H1 (cell line): ENCODE measurements around the gene ZBTB42. TPM values are rescaled to one million over a fixed set of nuclear protein-coding genes. Genes with fewer than 3 reads are reported as not detected.

Experiments used
- CTCF ChIA-PET: fragments of 300-600 bp; sonication (Branson Sonifier 250); formaldehyde crosslinking; loops from one replicate; lab custom pipeline; 2021; ENCODE audit not compliant: partially characterized antibody; lab: Charles Lee
- POLR2A ChIA-PET: fragments of 300-600 bp; sonication (Branson Sonifier 250); formaldehyde crosslinking; loops from one replicate; lab custom pipeline; 2021; ENCODE audit warnings: inconsistent platforms; ENCODE audit not compliant: partially characterized antibody; lab: Charles Lee
- DNase-seq, 2 experiments: peaks; one replicate each; pipeline versions ENCODE4 v3.0.0 to v3.0.0-alpha.2; 2010 to 2022; ENCODE audit warnings: low spot score in 2 of 2, low read depth in 1 of 2, mixed read lengths in 1 of 2
- FAIRE-seq: peaks from 2 replicates; lab custom pipeline; 2011; peaks lifted over from hg19 to GRCh38; lab: Jason Lieb, UNC
- H2AFZ ChIP-seq: 2 replicates; pipeline ENCODE4 v1.8.1; 2012; ENCODE audit warnings: low read length, inconsistent platforms
- H2AK5ac ChIP-seq: 2 replicates; pipeline ENCODE4 v1.6.1; 2013; ENCODE audit warnings: low read depth, low read length
- H2BK120ac ChIP-seq: replicated peaks from 2 replicates; pipeline ENCODE3; 2013; ENCODE audit warnings: low read depth, low read length, inconsistent platforms
- H2BK12ac ChIP-seq: 2 replicates; pipeline ENCODE4 v1.6.1; 2013; ENCODE audit warnings: low read depth, low read length
- H2BK15ac ChIP-seq: 2 replicates; pipeline ENCODE4 v1.6.1; 2013; ENCODE audit warnings: low read length
- H2BK20ac ChIP-seq: 2 replicates; pipeline ENCODE4 v1.6.1; 2013; ENCODE audit warnings: low read length
- H2BK5ac ChIP-seq: 2 replicates; pipeline ENCODE4 v1.6.1; 2013; ENCODE audit warnings: low read depth, low read length
- H3K14ac ChIP-seq: 2 replicates; pipeline ENCODE4 v1.6.1; 2013; ENCODE audit warnings: inconsistent platforms; ENCODE audit not compliant: insufficient read length
- H3K18ac ChIP-seq: 2 replicates; pipeline ENCODE4 v1.6.1; 2013; ENCODE audit warnings: low read length; ENCODE audit errors: extremely low read depth
- H3K23ac ChIP-seq: 2 replicates; pipeline ENCODE4 v1.6.1; 2013; ENCODE audit warnings: inconsistent platforms; ENCODE audit not compliant: insufficient read length
- H3K23me2 ChIP-seq: 2 replicates; pipeline ENCODE4 v1.6.1; 2013; ENCODE audit warnings: low read depth, low read length
- H3K27ac ChIP-seq: 2 replicates; pipeline ENCODE4 v1.6.1; 2011; ENCODE audit warnings: low read depth, low read length, inconsistent platforms
- H3K27me3 ChIP-seq, 4 experiments: replicated peaks in 1 of 4; 1 replicate in 1 of 4; 2 replicates in 3 of 4; pipeline versions ENCODE4 v1.6.1 to v1.8.1; 2011 to 2013; ENCODE audit warnings: low read length in 3 of 4, mild to moderate bottlenecking in 3 of 4, inconsistent platforms in 2 of 4, mixed read lengths in 2 of 4, moderate library complexity in 1 of 4; ENCODE audit not compliant: control insufficient read depth in 3 of 4, insufficient read depth in 3 of 4; ENCODE audit errors: extremely low read depth in 1 of 4
- H3K36me3 ChIP-seq, 4 experiments: 2 replicates each; pipeline versions ENCODE4 v1.6.1 to v1.8.1; 2011 to 2013; ENCODE audit warnings: mild to moderate bottlenecking in 4 of 4, low read length in 3 of 4, moderate library complexity in 2 of 4, control low read depth in 1 of 4, inconsistent platforms in 1 of 4; ENCODE audit not compliant: insufficient read depth in 4 of 4, control insufficient read depth in 2 of 4
- H3K4ac ChIP-seq: replicated peaks from 2 replicates; pipeline ENCODE3; 2013; ENCODE audit warnings: low read length, low read depth, mixed read lengths, inconsistent platforms; ENCODE audit not compliant: insufficient read length
- H3K4me1 ChIP-seq, 4 experiments: replicated peaks in 1 of 4; 1 replicate in 1 of 4; 2 replicates in 3 of 4; pipeline versions ENCODE4 v1.6.1 to v1.8.1; 2011 to 2013; ENCODE audit warnings: low read length in 3 of 4, inconsistent platforms in 2 of 4, mixed read lengths in 1 of 4; ENCODE audit not compliant: insufficient read depth in 4 of 4, control insufficient read depth in 3 of 4
- H3K4me2 ChIP-seq, 2 experiments: 2 replicates each; pipeline versions ENCODE4 v1.6.1 to v1.8.1; 2011 to 2013; ENCODE audit warnings: low read depth in 2 of 2, low read length in 2 of 2, control low read depth in 1 of 2, inconsistent platforms in 1 of 2, mild to moderate bottlenecking in 1 of 2; ENCODE audit not compliant: insufficient read depth in 1 of 2
- H3K4me3 ChIP-seq, 4 experiments: fragments of 200-600, 300-600 bp in 1 of 4; sonication (generic), shearing (Covaris generic), sonication (Bioruptor Twin) in 1 of 4; 2 replicates each; pipeline versions ENCODE4 v1.5.1 to v1.8.1; 2011 to 2016; ENCODE audit warnings: low read length in 4 of 4, low read depth in 3 of 4, control low read depth in 2 of 4, inconsistent platforms in 2 of 4, mild to moderate bottlenecking in 2 of 4, mixed read lengths in 1 of 4, moderate library complexity in 1 of 4; ENCODE audit not compliant: insufficient read depth in 2 of 4; ENCODE audit errors: extremely low read depth in 1 of 4
- H3K56ac ChIP-seq: replicated peaks from 2 replicates; pipeline ENCODE3; 2013; ENCODE audit warnings: low read depth, mild to moderate bottlenecking, mixed read lengths, low read length, inconsistent platforms; ENCODE audit not compliant: insufficient read length
- H3K79me1 ChIP-seq: 2 replicates; pipeline ENCODE4 v1.6.1; 2013; ENCODE audit warnings: low read depth, low read length, control low read depth
- H3K79me2 ChIP-seq, 2 experiments: 2 replicates each; pipeline versions ENCODE4 v1.6.1 to v1.8.1; 2012 to 2013; ENCODE audit warnings: low read length in 2 of 2, mild to moderate bottlenecking in 2 of 2, inconsistent platforms in 1 of 2; ENCODE audit not compliant: insufficient read depth in 2 of 2, control insufficient read depth in 1 of 2
- H3K9ac ChIP-seq, 4 experiments: replicated peaks in 1 of 4; 1 replicate in 1 of 4; 2 replicates in 3 of 4; pipeline versions ENCODE4 v1.6.1 to v1.8.1; 2011 to 2013; ENCODE audit warnings: low read depth in 3 of 4, low read length in 3 of 4, control low read depth in 2 of 4, mild to moderate bottlenecking in 2 of 4, moderate library complexity in 2 of 4, inconsistent platforms in 1 of 4; ENCODE audit errors: extremely low read depth in 1 of 4
- H3K9me3 ChIP-seq, 2 experiments: 2 replicates each; pipeline versions ENCODE4 v1.6.1 to v1.8.1; 2012 to 2013; ENCODE audit warnings: mild to moderate bottlenecking in 2 of 2, moderate library complexity in 2 of 2, control low read depth in 1 of 2, inconsistent platforms in 1 of 2, low read depth in 1 of 2, low read length in 1 of 2, mixed read lengths in 1 of 2; ENCODE audit not compliant: insufficient read depth in 2 of 2
- H4K20me1 ChIP-seq, 2 experiments: replicated peaks in 1 of 2; 2 replicates each; pipeline versions ENCODE3 to v1.8.1; 2011 to 2013; ENCODE audit warnings: inconsistent platforms in 2 of 2, low read length in 2 of 2, mild to moderate bottlenecking in 1 of 2; ENCODE audit not compliant: insufficient read depth in 2 of 2, control insufficient read depth in 1 of 2
- H4K5ac ChIP-seq: 2 replicates; pipeline ENCODE4 v1.6.1; 2013; ENCODE audit warnings: low read length, low read depth, mixed read lengths, inconsistent platforms; ENCODE audit not compliant: insufficient read length
- H4K8ac ChIP-seq: 2 replicates; pipeline ENCODE4 v1.8.0; 2013; ENCODE audit warnings: mild to moderate bottlenecking, moderate library complexity, low read length, inconsistent platforms; ENCODE audit not compliant: insufficient read depth; ENCODE audit errors: extremely low read depth
- H4K91ac ChIP-seq: replicated peaks from 2 replicates; pipeline ENCODE3; 2013; ENCODE audit warnings: low read length, mixed read lengths, inconsistent platforms; ENCODE audit not compliant: insufficient read length
- ATF2 ChIP-seq: IDR thresholded peaks from 2 replicates; pipeline ENCODE4 v1.6.1; 2012; ENCODE audit warnings: low read length, inconsistent platforms
- FOSL1 ChIP-seq: IDR thresholded peaks from 2 replicates; pipeline ENCODE4 v1.6.1; 2011; ENCODE audit warnings: mild to moderate bottlenecking, low read depth, low read length, moderate library complexity; ENCODE audit not compliant: insufficient read depth
- HDAC6 ChIP-seq: IDR thresholded peaks from one replicate; pipeline ENCODE4 v1.7.1; 2012; ENCODE audit warnings: low read depth, mild to moderate bottlenecking, inconsistent platforms, low read length, moderate library complexity
- KDM4A ChIP-seq: IDR thresholded peaks from one replicate; pipeline ENCODE4 v1.7.1; 2012; ENCODE audit warnings: low read depth, mild to moderate bottlenecking, moderate library complexity, low read length, inconsistent platforms; ENCODE audit not compliant: severe bottlenecking
- SAP30 ChIP-seq: fragments of 300-600 bp; sonication (generic); IDR thresholded peaks from 2 replicates; pipeline ENCODE4 v1.7.1; 2012; ENCODE audit warnings: low read length, moderate library complexity, mild to moderate bottlenecking, inconsistent platforms; ENCODE audit not compliant: insufficient read depth, insufficient replicate concordance
- YY1 ChIP-seq: IDR thresholded peaks from 2 replicates; pipeline ENCODE4 v1.6.1; 2011; ENCODE audit warnings: low read depth, mild to moderate bottlenecking, low read length
- WGBS, 2 experiments: shearing (Covaris generic) in 1 of 2; methylation state at CpG; one replicate each; pipeline versions ENCODE4 v1.1.6 to v1.1.7; 2013 to 2015; ENCODE audit warnings: low lambda C conversion rate in 2 of 2, mixed read lengths in 2 of 2, inconsistent platforms in 1 of 2, low coverage in 1 of 2, missing lambda C conversion rate in 1 of 2; ENCODE audit not compliant: insufficient replicate concordance in 2 of 2, insufficient coverage in 1 of 2, insufficient read length in 1 of 2; ENCODE audit errors: extremely low coverage in 1 of 2, missing lambda C conversion rate in 1 of 2; 5-methylcytosine and 5-hydroxymethylcytosine counted together
- polyA plus RNA-seq, 7 experiments: library from polyadenylated mRNA; depleted of rRNA in 3 of 7; stranded (reverse) in 5 of 7; unstranded in 2 of 7; fragments of >200 nt in 5 of 7; fragments of 200-250 nt in 2 of 7; gene quantifications; 1 replicate in 5 of 7; 2 replicates in 1 of 7; 4 replicates in 1 of 7; pipeline versions ENCODE4 v1.2.1 to v1.2.3, GENCODE V29; 2011 to 2013; ENCODE audit warnings: missing spikeins in 2 of 7, mixed read lengths in 2 of 7
- total RNA-seq: library from RNA; stranded (reverse); fragmentation: NEBNext Ultra II Directional; extraction: Animal tissue kit (Norgen Biotek cat#: 25700); gene quantifications from 2 replicates; pipeline ENCODE4 v1.2.1, GENCODE V29; 2021
- TF ChIP-seq, protein P1 (sequence below), 3 experiments: IDR thresholded peaks; 1 replicate in 2 of 3; 2 replicates in 1 of 3; pipeline versions ENCODE4 v1.5.1 to v1.6.1; 2011; ENCODE audit warnings: low read length in 3 of 3, mild to moderate bottlenecking in 3 of 3, inconsistent platforms in 2 of 3, low read depth in 1 of 3, moderate library complexity in 1 of 3; ENCODE audit not compliant: insufficient read depth in 1 of 3; ENCODE audit errors: control extremely low read depth in 1 of 3
- TF ChIP-seq, protein P2 (sequence below): IDR thresholded peaks from 2 replicates; pipeline ENCODE4 v1.6.1; 2011; ENCODE audit warnings: low read depth, mild to moderate bottlenecking, low read length; ENCODE audit not compliant: insufficient read depth

Gene ZBTB42
- total and polyA plus RNA-seq, 2 of the 8 experiments (the other 6 are each of a cell fraction or from before 2014, with no cell fraction given): 2.8 to 3.1 TPM

- H2BK20ac ChIP-seq: no peak overlapping the region
- H3K4ac ChIP-seq: no peak overlapping the region
- ChIA-PET POLR2A (interaction anchor here (0.9 to 1.4 kb wide), 4 partner anchors 19 to 75 kb away, joined by 3 to 4 read pairs (median 3); no protein-coding TSS in a partner anchor), CTCF (interaction anchor here (4.7 to 11.1 kb wide), 2 partner anchors 12 to 21 kb away, joined by 35 to 110 read pairs; no protein-coding TSS in a partner anchor)
- H3K9ac ChIP-seq: no peak overlapping the region
- H2BK15ac ChIP-seq: no peak overlapping the region
- no peak overlapping the region for H4K91ac ChIP-seq
- H3K18ac ChIP-seq: no peak overlapping the region
- H3K79me2 ChIP-seq: peaks cover 0 to 6% of the 10 kb centered on the region in 2 experiments; a peak in 1 of 4 replicates
- no peak overlapping the region for H4K5ac ChIP-seq
- no peaks in the 10 kb centered on the region for H3K9me3 ChIP-seq
- peaks cover 0 to 4% (median 0%) of the 10 kb centered on the region in 4 experiments; a peak in 3 of 8 replicates for H3K36me3 ChIP-seq
- H2BK12ac ChIP-seq: no peak overlapping the region
- no peak overlapping the region for H3K23ac ChIP-seq
- H3K4me1 ChIP-seq: peaks cover 4 to 26% (median 16%) of the 10 kb centered on the region in 4 experiments
- 90% methylated on average over 8 of the region's 9 CpGs; no CpG with 5 or more reads in 1 of the 2 experiments for WGBS, 2 experiments
- no peak for DNase-seq
- FAIRE-seq: no peak
- H2AK5ac ChIP-seq: no peak overlapping the region
- H2BK5ac ChIP-seq: no peak overlapping the region
- no peak overlapping the region for H3K14ac ChIP-seq
- no peak overlapping the region for H2AFZ ChIP-seq
- H3K27me3 ChIP-seq: peaks cover 0 to 13% (median 9%) of the 10 kb centered on the region in 4 experiments; a peak in 5 of 7 replicates
- no peak overlapping the region for H4K8ac ChIP-seq
- H3K4me3 ChIP-seq: no peak overlapping the region
- H3K79me1 ChIP-seq: peaks cover 8% of the 10 kb centered on the region
- H2BK120ac ChIP-seq: no peak overlapping the region
- H3K27ac ChIP-seq: no peak overlapping the region
- H3K23me2 ChIP-seq: peaks cover 13% of the 10 kb centered on the region; the same call in 1 of the 2 replicates
- no peak overlapping the region for H3K56ac ChIP-seq
- H3K4me2 ChIP-seq: no peak overlapping the region
- H4K20me1 ChIP-seq: peaks cover 26 to 39% of the 10 kb centered on the region in 2 experiments
- TF ChIP-seq FOSL1: no peak
- TF ChIP-seq, protein P1, sequence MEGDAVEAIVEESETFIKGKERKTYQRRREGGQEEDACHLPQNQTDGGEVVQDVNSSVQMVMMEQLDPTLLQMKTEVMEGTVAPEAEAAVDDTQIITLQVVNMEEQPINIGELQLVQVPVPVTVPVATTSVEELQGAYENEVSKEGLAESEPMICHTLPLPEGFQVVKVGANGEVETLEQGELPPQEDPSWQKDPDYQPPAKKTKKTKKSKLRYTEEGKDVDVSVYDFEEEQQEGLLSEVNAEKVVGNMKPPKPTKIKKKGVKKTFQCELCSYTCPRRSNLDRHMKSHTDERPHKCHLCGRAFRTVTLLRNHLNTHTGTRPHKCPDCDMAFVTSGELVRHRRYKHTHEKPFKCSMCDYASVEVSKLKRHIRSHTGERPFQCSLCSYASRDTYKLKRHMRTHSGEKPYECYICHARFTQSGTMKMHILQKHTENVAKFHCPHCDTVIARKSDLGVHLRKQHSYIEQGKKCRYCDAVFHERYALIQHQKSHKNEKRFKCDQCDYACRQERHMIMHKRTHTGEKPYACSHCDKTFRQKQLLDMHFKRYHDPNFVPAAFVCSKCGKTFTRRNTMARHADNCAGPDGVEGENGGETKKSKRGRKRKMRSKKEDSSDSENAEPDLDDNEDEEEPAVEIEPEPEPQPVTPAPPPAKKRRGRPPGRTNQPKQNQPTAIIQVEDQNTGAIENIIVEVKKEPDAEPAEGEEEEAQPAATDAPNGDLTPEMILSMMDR (IDR thresholded peaks at IDR 0.05; ENCODE audit: control extremely low read depth in 1 of 3, insufficient read depth in 1 of 3, low read depth in 1 of 3, low read length in 3 of 3): no peak
- no peak for TF ChIP-seq YY1
- no peak for TF ChIP-seq KDM4A
- TF ChIP-seq SAP30: no peak
- no peak for TF ChIP-seq HDAC6
- TF ChIP-seq ATF2: no peak
- TF ChIP-seq, protein P2, sequence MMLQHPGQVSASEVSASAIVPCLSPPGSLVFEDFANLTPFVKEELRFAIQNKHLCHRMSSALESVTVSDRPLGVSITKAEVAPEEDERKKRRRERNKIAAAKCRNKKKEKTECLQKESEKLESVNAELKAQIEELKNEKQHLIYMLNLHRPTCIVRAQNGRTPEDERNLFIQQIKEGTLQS: no peak
Observed at GRCh38 chr14:104791425-104791824, 9.5 kb upstream of the ZBTB42 start.
